Activated T-cell treated with anti-CD3 and anti-CD28 coated beads, Interleukin-2, amount 50 U/mL, for 24 hours (primary cell): ENCODE data around the gene PDE6D.
"Not testable (repeated sequence)": the region's sequence is repeated elsewhere in the genome, so short reads cannot be mapped to it uniquely, and the experiment has no call there.

Experiments used
- DNase-seq: peaks from one replicate; pipeline ENCODE4 v3.0.0-alpha.2; 2020
- H3K27ac Mint-ChIP-seq: 2 replicates; pipeline ENCODE4 v1.8.0; 2020; ENCODE audit warnings: mild to moderate bottlenecking, mixed read lengths
- H3K27me3 Mint-ChIP-seq: 2 replicates; pipeline ENCODE4 v1.8.0; 2020; ENCODE audit warnings: mixed read lengths
- H3K36me3 Mint-ChIP-seq: 2 replicates; pipeline ENCODE4 v1.8.0; 2020; ENCODE audit warnings: low read depth, mixed read lengths
- H3K4me1 Mint-ChIP-seq: 2 replicates; pipeline ENCODE4 v1.8.0; 2020; ENCODE audit warnings: low read depth, mixed read lengths
- H3K4me3 Mint-ChIP-seq: 2 replicates; pipeline ENCODE4 v1.8.0; 2020; ENCODE audit warnings: mild to moderate bottlenecking, moderate library complexity, mixed read lengths
- H3K9me3 Mint-ChIP-seq: 2 replicates; pipeline ENCODE4 v1.8.0; 2020; ENCODE audit warnings: mixed read lengths

The PDE6D gene

GRCh38 chr2:231748153-231748896 is 32.8 kb downstream of the PDE6D start:
- H3K36me3 Mint-ChIP-seq, H3K4me3 Mint-ChIP-seq, H3K9me3 Mint-ChIP-seq, H3K4me1 Mint-ChIP-seq, DNase-seq, H3K27me3 Mint-ChIP-seq, H3K27ac Mint-ChIP-seq: not testable (repeated sequence)

- H3K27me3 Mint-ChIP-seq: no peaks in the 10 kb centered on the region
- DNase-seq: no peak
- H3K9me3 Mint-ChIP-seq: no peaks in the 10 kb centered on the region
- no peaks in the 10 kb centered on the region for H3K36me3 Mint-ChIP-seq
- no peaks in the 10 kb centered on the region for H3K4me1 Mint-ChIP-seq
- no peak overlapping the region for H3K4me3 Mint-ChIP-seq
- no peak overlapping the region for H3K27ac Mint-ChIP-seq
Measured at GRCh38 chr2:231745303-231746038, 35.6 kb downstream of the PDE6D start.

- Mint-ChIP-seq H3K4me3 (no peak overlapping the region), H3K9me3 (no peaks in the 10 kb centered on the region), H3K27ac (no peak overlapping the region), H3K27me3 (no peaks in the 10 kb centered on the region), H3K4me1 (no peaks in the 10 kb centered on the region), H3K36me3 (peaks cover 3% of the 10 kb centered on the region)
- DNase-seq: no peak
Measured at GRCh38 chr2:231743376-231744116, 37.5 kb downstream of the PDE6D start.

GRCh38 chr2:231737761-231738160 is 43.3 kb downstream of the PDE6D start:
- Mint-ChIP-seq H3K4me1 (no peaks in the 10 kb centered on the region), H3K36me3 (peaks cover 35% of the 10 kb centered on the region), H3K27me3 (no peaks in the 10 kb centered on the region), H3K4me3 (no peak overlapping the region), H3K9me3 (no peaks in the 10 kb centered on the region), H3K27ac (no peak overlapping the region)
- DNase-seq: no peak

- Mint-ChIP-seq H3K9me3 (no peaks in the 10 kb centered on the region), H3K27ac (no peak overlapping the region), H3K36me3 (peaks cover 39% of the 10 kb centered on the region), H3K4me1 (no peaks in the 10 kb centered on the region), H3K4me3 (no peak overlapping the region), H3K27me3 (no peaks in the 10 kb centered on the region)
- no peak for DNase-seq
Measured at GRCh38 chr2:231732604-231733003, 48.5 kb downstream of the PDE6D start.

GRCh38 chr2:231727621-231728020 is 53.5 kb downstream of the PDE6D start:
- Mint-ChIP-seq H3K4me1 (no peaks in the 10 kb centered on the region), H3K9me3 (no peaks in the 10 kb centered on the region), H3K27me3 (no peaks in the 10 kb centered on the region), H3K4me3 (no peak overlapping the region), H3K27ac (no peak overlapping the region), H3K36me3 (peaks cover 14% of the 10 kb centered on the region)
- no peak for DNase-seq

GRCh38 chr2:231726276-231726675 is 54.8 kb downstream of the PDE6D start:
- no peaks in the 10 kb centered on the region for H3K4me1 Mint-ChIP-seq
- DNase-seq: no peak
- H3K9me3 Mint-ChIP-seq: no peaks in the 10 kb centered on the region
- H3K27ac Mint-ChIP-seq: no peak overlapping the region
- H3K4me3 Mint-ChIP-seq: no peak overlapping the region
- peaks cover 2% of the 10 kb centered on the region for H3K36me3 Mint-ChIP-seq
- no peaks in the 10 kb centered on the region for H3K27me3 Mint-ChIP-seq

- no peak for DNase-seq
- Mint-ChIP-seq H3K4me3 (no peak overlapping the region), H3K9me3 (no peaks in the 10 kb centered on the region), H3K27ac (no peak overlapping the region), H3K27me3 (no peaks in the 10 kb centered on the region), H3K4me1 (no peaks in the 10 kb centered on the region), H3K36me3 (peaks cover 2% of the 10 kb centered on the region)
Measured at GRCh38 chr2:231725476-231725875, 55.6 kb downstream of the PDE6D start.

GRCh38 chr2:231722721-231723307 is 58.3 kb downstream of the PDE6D start:
- Mint-ChIP-seq H3K27me3 (no peaks in the 10 kb centered on the region), H3K27ac (no peak overlapping the region), H3K4me1 (no peaks in the 10 kb centered on the region), H3K9me3 (no peaks in the 10 kb centered on the region), H3K4me3 (no peak overlapping the region), H3K36me3 (no peaks in the 10 kb centered on the region)
- no peak for DNase-seq

GRCh38 chr2:231720987-231721966 is 59.8 kb downstream of the PDE6D start:
- Mint-ChIP-seq H3K36me3 (no peaks in the 10 kb centered on the region), H3K4me3 (no peak overlapping the region)

GRCh38 chr2:231720292-231720986 is 60.6 kb downstream of the PDE6D start:
- no peak overlapping the region for H3K4me3 Mint-ChIP-seq
- H3K4me1 Mint-ChIP-seq: peaks cover 10% of the 10 kb centered on the region
- no peaks in the 10 kb centered on the region for H3K27me3 Mint-ChIP-seq

More at GRCh38 chr2:231720987-231721966, 59.8 kb downstream of the PDE6D start:
- no peak overlapping the region for H3K27ac Mint-ChIP-seq
- DNase-seq: no peak
- no peaks in the 10 kb centered on the region for H3K9me3 Mint-ChIP-seq
- H3K4me1 Mint-ChIP-seq: peaks cover 6% of the 10 kb centered on the region
- H3K27me3 Mint-ChIP-seq: no peaks in the 10 kb centered on the region

GRCh38 chr2:231718799-231719198 is 62.3 kb downstream of the PDE6D start:
- Mint-ChIP-seq H3K4me3 (no peak overlapping the region), H3K27ac (no peak overlapping the region), H3K36me3 (peaks cover 13% of the 10 kb centered on the region), H3K27me3 (no peaks in the 10 kb centered on the region), H3K9me3 (no peaks in the 10 kb centered on the region), H3K4me1 (peaks cover 18% of the 10 kb centered on the region)
- no peak for DNase-seq

More at GRCh38 chr2:231720292-231720986, 60.6 kb downstream of the PDE6D start:
- Mint-ChIP-seq H3K9me3 (no peaks in the 10 kb centered on the region), H3K27ac (no peak overlapping the region), H3K36me3 (peaks cover 5% of the 10 kb centered on the region)
- no peak for DNase-seq
